GM12801 (cell line): ENCODE data around the gene HERPUD2.

Experiments
- TF ChIP-seq, protein P1 (sequence below): IDR thresholded peaks from one replicate; pipeline ENCODE4 v1.5.1; 2011; ENCODE audit warnings: control low read depth; ENCODE audit not compliant: insufficient read length; ENCODE audit errors: extremely low read depth

The HERPUD2 gene, protein sequence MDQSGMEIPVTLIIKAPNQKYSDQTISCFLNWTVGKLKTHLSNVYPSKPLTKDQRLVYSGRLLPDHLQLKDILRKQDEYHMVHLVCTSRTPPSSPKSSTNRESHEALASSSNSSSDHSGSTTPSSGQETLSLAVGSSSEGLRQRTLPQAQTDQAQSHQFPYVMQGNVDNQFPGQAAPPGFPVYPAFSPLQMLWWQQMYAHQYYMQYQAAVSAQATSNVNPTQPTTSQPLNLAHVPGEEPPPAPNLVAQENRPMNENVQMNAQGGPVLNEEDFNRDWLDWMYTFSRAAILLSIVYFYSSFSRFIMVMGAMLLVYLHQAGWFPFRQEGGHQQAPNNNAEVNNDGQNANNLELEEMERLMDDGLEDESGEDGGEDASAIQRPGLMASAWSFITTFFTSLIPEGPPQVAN

DNA sequence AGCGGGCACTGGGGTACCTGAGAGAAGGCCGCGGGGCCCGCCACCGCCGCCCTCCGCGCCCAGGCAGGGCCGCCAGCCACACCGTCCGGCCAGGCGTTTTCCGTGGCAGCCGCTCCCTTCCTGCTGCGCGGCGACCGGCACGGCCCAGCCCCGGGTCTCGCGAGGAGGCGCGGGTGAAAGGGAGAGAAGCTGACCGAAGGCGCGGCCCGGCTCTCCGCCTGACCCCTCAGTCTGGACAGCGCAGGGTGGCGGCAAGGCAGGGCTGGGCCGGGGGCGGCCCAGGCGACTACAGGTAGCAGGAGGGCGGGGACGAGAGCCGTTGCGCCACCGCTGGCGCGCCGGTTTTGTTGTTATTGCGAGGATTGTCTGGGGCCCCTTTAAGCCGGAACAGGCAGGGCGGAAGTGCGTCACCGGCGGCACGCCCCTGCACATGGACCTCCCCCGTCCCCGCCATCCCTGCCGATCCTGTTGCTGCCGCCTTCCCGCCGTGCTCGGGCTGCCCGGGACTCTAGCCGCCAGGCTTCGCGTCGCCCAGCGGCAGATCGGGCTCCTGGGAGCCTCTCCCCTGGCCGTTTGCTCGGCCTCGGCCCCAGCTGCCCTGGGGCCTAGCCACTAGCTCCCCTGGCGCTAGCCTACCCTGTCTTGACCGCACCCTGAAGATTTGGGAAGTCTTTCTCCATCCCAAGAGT is at the start of gene HERPUD2:
TSS of gene HERPUD2 (minus strand) at position 352 of the 689 bp plus-strand sequence. CDS start 805 bp downstream, outside the sequence.
- TF ChIP-seq, protein P1, sequence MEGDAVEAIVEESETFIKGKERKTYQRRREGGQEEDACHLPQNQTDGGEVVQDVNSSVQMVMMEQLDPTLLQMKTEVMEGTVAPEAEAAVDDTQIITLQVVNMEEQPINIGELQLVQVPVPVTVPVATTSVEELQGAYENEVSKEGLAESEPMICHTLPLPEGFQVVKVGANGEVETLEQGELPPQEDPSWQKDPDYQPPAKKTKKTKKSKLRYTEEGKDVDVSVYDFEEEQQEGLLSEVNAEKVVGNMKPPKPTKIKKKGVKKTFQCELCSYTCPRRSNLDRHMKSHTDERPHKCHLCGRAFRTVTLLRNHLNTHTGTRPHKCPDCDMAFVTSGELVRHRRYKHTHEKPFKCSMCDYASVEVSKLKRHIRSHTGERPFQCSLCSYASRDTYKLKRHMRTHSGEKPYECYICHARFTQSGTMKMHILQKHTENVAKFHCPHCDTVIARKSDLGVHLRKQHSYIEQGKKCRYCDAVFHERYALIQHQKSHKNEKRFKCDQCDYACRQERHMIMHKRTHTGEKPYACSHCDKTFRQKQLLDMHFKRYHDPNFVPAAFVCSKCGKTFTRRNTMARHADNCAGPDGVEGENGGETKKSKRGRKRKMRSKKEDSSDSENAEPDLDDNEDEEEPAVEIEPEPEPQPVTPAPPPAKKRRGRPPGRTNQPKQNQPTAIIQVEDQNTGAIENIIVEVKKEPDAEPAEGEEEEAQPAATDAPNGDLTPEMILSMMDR, result no peak

DNA sequence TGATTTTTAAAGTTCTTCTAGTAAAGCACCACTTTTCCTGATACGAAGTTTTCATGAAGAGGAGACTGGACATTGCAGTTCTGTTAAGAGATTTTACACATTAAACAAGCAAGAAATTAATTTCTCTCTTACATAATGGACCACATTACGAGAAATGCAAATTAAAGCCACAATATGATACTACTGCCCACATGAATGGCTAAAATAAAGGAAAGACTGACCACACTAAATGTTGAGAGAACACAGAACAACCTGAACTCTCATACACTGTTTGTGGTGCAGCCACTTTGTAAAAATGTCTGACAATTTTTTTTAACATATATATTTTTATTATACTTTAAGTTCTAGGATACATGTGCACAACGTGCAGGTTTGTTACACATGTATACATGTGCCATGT is 44.0 kb upstream of the HERPUD2 start:
- TF ChIP-seq, protein P1, result no peak

DNA sequence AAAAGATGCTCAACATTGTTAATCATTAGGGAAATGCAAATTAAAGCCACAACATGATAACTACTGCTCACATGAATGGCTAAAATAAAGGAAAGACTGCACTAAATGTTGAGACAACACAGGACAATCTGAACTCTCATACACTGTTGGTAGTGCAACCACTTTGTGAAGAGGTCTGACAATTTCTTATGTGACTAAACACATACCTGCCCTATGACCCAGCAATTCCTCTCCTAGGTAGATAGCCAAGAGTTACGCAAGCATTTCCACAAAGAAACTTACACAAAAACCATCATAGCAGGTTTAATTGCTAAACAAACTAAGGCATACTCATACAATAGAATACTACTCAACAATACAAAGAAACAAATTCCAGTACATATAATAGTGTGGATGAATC is 41.8 kb upstream of the HERPUD2 start:
- TF ChIP-seq, protein P1, result no peak

DNA sequence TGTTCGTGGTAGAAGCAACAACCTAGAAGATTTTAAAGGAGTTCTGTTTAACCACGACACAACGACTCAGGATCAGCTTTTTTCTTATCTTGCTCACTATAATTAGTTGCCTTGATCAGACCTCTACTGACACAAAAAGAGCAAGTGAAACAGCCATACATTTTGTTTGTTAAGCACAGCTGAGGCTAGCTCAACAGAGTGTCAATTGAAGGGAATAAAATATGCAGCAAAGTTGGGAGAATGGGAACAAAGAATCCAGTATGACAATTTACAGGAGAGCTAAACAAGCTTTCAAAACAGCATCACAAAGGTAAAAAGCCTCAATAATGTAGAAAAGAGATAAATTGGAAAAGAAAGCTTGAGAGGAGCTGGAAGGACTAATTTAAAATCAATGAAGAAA is 40.5 kb upstream of the HERPUD2 start:
- TF ChIP-seq, protein P1, result no peak

DNA sequence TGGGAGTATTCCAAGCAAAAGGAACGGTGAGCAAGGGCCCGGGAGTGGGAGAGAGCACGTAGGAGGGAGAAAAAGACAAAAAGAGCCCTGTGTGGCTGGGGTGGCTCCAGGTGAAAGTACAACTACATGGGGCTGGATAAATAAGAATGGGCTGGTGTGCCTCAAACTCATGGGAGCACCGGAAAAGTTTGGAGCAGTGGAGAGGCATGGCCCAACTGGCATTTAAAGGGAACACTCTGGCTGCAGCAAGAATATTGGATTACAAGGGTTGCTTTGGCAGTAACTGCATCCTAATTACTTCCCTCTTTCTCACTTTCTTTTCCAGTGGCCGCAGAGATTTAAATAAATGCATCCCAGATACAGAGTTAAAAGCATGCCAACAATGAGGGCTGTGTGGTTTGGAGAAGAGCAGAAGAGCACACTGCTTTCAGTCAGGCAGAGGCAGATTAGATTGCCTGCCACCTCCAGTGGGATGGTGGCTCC is 39.1 kb upstream of the HERPUD2 start:
- TF ChIP-seq, protein P1, result no peak

DNA sequence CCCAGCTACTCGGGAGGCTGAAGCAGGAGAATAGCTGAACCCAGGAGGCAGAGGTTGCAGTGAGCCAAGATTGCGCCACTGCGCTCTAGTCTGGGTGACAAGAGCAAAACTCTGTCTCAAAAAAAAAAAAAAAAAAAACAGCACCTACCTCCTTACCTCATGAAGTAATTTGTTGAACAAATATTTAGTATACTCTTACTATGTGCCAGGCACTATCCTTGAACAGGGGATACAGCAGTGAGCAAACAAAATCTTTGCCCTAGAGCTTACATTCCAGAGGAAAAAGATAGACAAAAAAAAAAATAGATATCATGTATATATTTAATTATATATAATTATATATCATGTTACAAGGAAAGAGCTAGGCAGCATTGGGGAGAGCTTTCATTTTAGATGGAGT is 36.4 kb upstream of the HERPUD2 start:
- TF ChIP-seq, protein P1, result no peak

DNA sequence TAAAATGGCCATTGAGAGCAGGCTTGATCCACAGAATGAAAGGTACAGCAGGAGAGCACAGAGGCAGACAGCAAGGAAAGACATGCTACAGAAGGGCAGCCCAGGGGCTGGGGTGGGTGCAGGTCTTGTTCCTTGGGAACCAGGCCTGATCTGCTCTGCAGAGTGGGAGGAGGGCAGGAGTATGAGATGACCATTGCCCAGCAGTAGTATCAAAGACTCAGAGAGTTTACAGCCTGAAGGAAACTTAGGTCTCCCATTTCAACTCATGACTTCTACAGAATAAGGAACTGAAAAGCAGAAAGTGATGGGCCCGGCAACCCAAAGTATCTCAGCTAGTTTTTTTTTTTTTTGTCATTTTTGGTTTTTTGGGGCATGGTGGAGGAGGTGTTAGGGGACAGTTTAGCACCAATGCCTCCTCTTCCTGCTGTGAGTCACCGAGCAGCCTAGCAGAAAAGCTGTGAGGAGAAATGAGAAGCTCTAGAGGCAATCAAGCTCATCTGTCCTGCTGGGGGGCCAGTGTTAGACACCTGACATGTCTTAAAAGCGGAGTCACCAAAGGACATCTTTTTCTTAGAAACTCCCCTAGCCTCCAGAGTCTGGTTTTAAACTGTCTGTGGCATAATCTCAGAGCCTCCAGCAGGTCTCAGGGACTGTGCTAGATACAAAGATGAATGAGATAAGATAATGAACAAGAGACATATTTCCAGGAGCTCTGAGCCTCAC is 34.3 kb upstream of the HERPUD2 start:
- TF ChIP-seq, protein P1, result no peak
